SH-SY5Y (cell line): Measurements from ENCODE around the gene DGKG.

Experiments
- GATA2 ChIP-seq: IDR thresholded peaks from 2 replicates; pipeline ENCODE4 v1.6.1; 2011; ENCODE audit warnings: mild to moderate bottlenecking, low read depth, low read length
- GATA3 ChIP-seq: IDR thresholded peaks from 2 replicates; pipeline ENCODE4 v1.6.1; 2011; ENCODE audit warnings: low read depth, mild to moderate bottlenecking, low read length, moderate library complexity

DNA sequence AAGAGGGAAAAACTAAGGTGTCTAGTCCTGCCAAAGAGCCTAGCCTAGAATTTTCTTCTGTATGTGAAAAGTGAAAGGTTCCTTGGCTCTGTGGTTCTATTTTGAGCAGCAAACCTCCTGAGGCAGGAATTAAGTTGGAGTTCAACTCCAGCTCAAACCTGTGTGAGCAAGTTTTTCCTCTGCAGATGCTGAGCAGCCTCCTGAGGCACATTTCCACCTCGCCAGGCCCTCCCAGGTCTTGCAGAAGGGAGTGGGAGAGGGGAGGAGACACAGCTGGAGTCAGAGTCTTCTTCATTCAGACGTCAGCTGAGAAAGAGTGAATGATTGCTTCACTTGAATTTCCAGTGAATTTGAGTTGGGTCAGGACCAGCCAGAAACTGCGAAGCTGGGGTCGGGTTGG is 183.6 kb downstream of the DGKG start:
- TF ChIP-seq GATA3 (no peak), GATA2 (no peak)
